ENCODE results near the gene CIC. TPM values are rescaled to one million over a fixed set of nuclear protein-coding genes. Genes with fewer than 3 reads are reported as not detected.
A peak's percentile ranks its signal among the peaks of the same experiment; 100 is the strongest.

Gene CIC
- total RNA-seq, 1 experiment from 2014 or later = 75.5 TPM

DNA sequence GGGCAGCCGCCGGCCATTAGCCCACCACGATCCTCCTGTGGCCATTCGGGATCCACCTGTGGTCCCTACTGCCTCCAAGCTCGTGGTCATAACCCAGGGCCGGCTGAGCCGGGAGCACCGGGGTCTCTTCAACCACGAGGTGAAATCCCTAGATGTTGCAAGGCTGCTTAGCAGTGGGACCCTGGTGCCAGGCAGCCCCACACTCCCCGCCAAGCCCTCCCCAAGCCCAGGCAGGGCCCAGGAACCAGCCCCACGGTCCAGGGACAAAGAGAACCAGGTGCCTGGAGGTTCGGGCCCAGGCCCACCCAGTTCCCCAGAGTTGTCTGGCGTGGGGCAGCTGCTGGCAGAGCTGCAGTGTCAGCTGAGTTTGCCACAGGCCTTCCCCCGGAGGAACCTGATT, 40.6 kb downstream of the CIC start:
- H3K27ac Mint-ChIP-seq (ENCODE audit: unreplicated experiment) = no peak overlapping the region
- BruUV-seq (replicated peaks) = no TSS peak
- H3K9me3 Mint-ChIP-seq (ENCODE audit: low read depth, unreplicated experiment) = no peaks in the 10 kb centered on the region
- H3K4me1 Mint-ChIP-seq (ENCODE audit: low read depth, unreplicated experiment) = no peaks in the 10 kb centered on the region
- CTCF ChIA-PET = no interaction called here
- TF ChIP-seq, protein P1, sequence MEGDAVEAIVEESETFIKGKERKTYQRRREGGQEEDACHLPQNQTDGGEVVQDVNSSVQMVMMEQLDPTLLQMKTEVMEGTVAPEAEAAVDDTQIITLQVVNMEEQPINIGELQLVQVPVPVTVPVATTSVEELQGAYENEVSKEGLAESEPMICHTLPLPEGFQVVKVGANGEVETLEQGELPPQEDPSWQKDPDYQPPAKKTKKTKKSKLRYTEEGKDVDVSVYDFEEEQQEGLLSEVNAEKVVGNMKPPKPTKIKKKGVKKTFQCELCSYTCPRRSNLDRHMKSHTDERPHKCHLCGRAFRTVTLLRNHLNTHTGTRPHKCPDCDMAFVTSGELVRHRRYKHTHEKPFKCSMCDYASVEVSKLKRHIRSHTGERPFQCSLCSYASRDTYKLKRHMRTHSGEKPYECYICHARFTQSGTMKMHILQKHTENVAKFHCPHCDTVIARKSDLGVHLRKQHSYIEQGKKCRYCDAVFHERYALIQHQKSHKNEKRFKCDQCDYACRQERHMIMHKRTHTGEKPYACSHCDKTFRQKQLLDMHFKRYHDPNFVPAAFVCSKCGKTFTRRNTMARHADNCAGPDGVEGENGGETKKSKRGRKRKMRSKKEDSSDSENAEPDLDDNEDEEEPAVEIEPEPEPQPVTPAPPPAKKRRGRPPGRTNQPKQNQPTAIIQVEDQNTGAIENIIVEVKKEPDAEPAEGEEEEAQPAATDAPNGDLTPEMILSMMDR (IDR thresholded peaks at IDR 0.05; ENCODE audit: unreplicated experiment) = no peak
- intact Hi-C loops (cut with micrococcal nuclease; ENCODE audit: unreplicated experiment) = no loop called here
- peaks cover 43% of the 10 kb centered on the region for H3K27me3 Mint-ChIP-seq (ENCODE audit: unreplicated experiment)
- H3K36me3 Mint-ChIP-seq (ENCODE audit: insufficient read depth, unreplicated experiment) = peaks cover 16% of the 10 kb centered on the region
- no peak for DNase-seq
- H3K4me3 Mint-ChIP-seq (ENCODE audit: low read depth, unreplicated experiment) = no peak overlapping the region

DNA sequence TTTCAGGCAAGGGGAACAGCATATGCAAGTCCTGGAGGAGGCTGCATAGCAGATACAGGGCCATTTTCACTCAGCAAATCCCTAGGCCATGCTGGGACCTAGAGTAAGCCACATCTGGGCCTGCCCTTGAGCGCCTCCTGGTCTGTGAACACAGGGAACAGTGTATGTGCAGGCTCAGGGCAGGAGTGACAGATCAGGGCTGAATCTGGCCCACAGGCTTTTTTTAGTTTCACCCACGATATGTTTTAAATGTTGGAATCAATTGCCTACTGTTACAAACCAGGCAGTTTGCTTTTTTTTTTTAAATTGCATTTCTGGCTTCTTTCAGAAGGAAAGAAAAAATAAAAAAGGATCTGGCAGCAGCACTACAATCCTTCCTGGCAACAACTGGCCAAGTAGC, 42.6 kb downstream of the CIC start:
- intact Hi-C loops (cut with micrococcal nuclease; ENCODE audit: unreplicated experiment) = no loop called here
- H3K27me3 Mint-ChIP-seq (ENCODE audit: unreplicated experiment) = peaks cover 51% of the 10 kb centered on the region
- peak overlapping the region; percentile 63 for H3K4me3 Mint-ChIP-seq (ENCODE audit: low read depth, unreplicated experiment)
- no peaks in the 10 kb centered on the region for H3K9me3 Mint-ChIP-seq (ENCODE audit: low read depth, unreplicated experiment)
- TF ChIP-seq, protein P1 (IDR thresholded peaks at IDR 0.05; ENCODE audit: unreplicated experiment) = no peak
- H3K36me3 Mint-ChIP-seq (ENCODE audit: insufficient read depth, unreplicated experiment) = peaks cover 16% of the 10 kb centered on the region
- peaks cover 2% of the 10 kb centered on the region for H3K4me1 Mint-ChIP-seq (ENCODE audit: low read depth, unreplicated experiment)
- H3K27ac Mint-ChIP-seq (ENCODE audit: unreplicated experiment) = no peak overlapping the region
- CTCF ChIA-PET = interaction anchor here (0.6 kb wide), 1 partner anchor 678 kb away, joined by 3 read pairs; no protein-coding TSS in a partner anchor
- no peak for DNase-seq
- BruUV-seq (replicated peaks) = no TSS peak

DNA sequence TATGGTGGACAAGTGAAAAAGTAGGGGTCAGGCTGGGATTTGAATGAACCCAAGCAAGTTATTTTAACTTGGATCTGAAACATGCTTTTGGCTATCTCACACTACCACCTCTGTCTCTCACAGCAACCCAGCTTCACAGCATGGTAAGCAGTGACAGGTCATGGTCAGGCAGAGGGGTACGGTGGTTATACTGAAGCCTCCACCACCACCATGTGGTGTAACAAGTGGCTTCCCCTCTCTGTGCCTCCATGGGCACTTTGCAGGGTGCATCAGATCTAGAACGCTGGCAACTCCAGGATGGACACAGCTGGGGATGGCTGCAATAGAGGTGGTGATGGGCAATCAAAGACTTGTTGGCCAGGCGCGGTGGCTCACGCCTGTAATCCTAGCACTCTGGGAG, 43.3 kb downstream of the CIC start:
- no TSS peak for BruUV-seq (replicated peaks)
- CTCF ChIA-PET = no interaction called here

DNA sequence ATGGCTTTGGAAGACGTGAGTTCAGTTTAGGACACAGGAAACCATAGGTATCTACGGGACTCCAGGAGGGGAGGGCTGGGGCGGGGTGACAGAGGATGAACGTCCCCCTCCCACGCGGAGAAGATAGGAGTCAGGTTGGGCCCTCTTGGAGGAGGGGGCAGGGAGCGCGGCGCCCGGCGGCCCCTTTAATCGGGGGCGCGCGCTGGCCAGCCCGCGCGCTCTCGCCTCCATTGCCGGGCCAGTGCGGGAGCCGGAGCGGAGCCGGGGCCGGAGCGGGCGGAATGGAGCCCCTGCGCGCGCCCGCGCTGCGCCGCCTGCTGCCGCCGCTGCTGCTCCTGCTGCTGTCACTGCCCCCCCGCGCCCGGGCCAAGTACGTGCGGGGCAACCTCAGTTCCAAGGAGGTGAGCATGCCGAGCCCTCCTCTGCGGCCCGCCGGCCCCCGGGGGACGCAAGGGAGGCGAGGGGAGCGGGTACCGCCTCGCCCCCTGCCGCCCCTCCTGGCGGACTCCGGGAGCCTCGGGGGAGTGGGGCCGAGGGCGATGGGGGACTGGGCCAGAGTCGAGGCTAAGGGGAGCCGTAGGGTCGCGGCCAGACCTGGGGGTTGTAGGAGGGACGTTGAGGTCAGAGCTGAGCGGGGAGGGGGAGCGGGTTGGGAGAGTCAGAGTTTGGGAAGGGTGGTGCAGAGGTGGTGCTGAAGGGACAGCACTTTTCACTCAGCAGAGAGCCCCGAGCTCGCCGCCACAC, 44.2 kb downstream of the CIC start, which contains the start of gene TMEM145:
Gene TMEM145, plus strand, starts transcription at position 214 of the 744 bp plus-strand sequence. Its CDS starts 68 bp downstream, at position 282.
- intact Hi-C loops (cut with micrococcal nuclease; ENCODE audit: unreplicated experiment) = no loop called here
- H3K9me3 Mint-ChIP-seq (ENCODE audit: low read depth, unreplicated experiment) = no peaks in the 10 kb centered on the region
- peaks cover 51% of the 10 kb centered on the region for H3K27me3 Mint-ChIP-seq (ENCODE audit: unreplicated experiment)
- H3K4me1 Mint-ChIP-seq (ENCODE audit: low read depth, unreplicated experiment) = peaks cover 14% of the 10 kb centered on the region
- CTCF ChIA-PET = interaction anchor here (1.1 kb wide), 1 partner anchor 237 kb away, joined by 3 read pairs; the partner anchor contains the start of gene ZNF574
- no peak within 1 kb of the TSS for H3K27ac Mint-ChIP-seq (ENCODE audit: unreplicated experiment)
- peaks cover 16% of the 10 kb centered on the region for H3K36me3 Mint-ChIP-seq (ENCODE audit: insufficient read depth, unreplicated experiment)
- TF ChIP-seq, protein P1 (IDR thresholded peaks at IDR 0.05; ENCODE audit: unreplicated experiment) = no peak
- peak; percentile 81 for DNase-seq
- H3K4me3 Mint-ChIP-seq (ENCODE audit: low read depth, unreplicated experiment) = peak within 1 kb of the TSS; percentile 63
- BruUV-seq (replicated peaks) = no TSS peak

More for the DNA sequence above, 43.3 kb downstream of the CIC start:
- peak overlapping the region; percentile 63 for H3K4me3 Mint-ChIP-seq (ENCODE audit: low read depth, unreplicated experiment)
- no peak overlapping the region for H3K27ac Mint-ChIP-seq (ENCODE audit: unreplicated experiment)
- peaks cover 9% of the 10 kb centered on the region for H3K4me1 Mint-ChIP-seq (ENCODE audit: low read depth, unreplicated experiment)
- TF ChIP-seq, protein P1 (IDR thresholded peaks at IDR 0.05; ENCODE audit: unreplicated experiment) = no peak
- H3K27me3 Mint-ChIP-seq (ENCODE audit: unreplicated experiment) = peaks cover 51% of the 10 kb centered on the region
- H3K9me3 Mint-ChIP-seq (ENCODE audit: low read depth, unreplicated experiment) = no peaks in the 10 kb centered on the region
- intact Hi-C loops (cut with micrococcal nuclease; ENCODE audit: unreplicated experiment) = no loop called here
- peaks cover 16% of the 10 kb centered on the region for H3K36me3 Mint-ChIP-seq (ENCODE audit: insufficient read depth, unreplicated experiment)
- DNase-seq = no peak

Data from Calu3 (cell line).